ENCODE data around the gene CNR1. TPM values are rescaled to one million over a fixed set of nuclear protein-coding genes. Genes with fewer than 3 reads are reported as not detected.

The CNR1 gene
- total RNA-seq, 1 donor from 2014 or later, result 0.26 TPM

DNA sequence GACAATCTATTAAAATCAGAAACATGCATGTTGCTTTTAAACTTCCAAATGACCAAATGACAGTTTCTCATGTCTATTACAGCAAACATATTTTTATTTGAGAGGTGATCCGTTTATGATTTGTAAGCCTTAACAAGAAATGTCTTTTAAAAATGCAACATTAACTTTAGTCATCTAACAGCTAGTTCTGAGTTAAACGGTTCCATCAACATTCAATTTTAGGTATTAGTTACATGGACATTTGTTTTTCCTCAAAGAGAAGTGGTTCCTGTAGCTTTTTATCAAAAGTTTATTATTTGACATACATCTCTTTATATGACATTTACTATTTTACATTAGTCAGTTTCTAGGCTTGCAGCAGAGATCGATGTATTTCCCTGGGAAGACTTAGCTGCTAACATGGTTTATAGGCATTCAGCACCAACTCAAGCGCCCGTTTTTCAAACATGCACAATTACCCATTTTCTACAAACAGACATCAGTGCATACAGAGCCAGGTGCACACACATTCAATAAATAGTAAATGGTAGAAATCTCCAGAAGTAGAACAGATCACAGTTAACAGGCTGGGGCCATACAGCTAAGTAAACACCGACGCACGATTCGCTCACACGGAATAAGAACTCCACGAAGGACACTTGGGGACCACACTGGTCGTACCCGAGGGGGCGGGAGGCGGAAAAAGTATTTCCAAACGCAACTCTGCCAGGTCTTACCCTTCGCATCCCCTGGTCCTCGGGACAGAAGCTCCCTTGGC lies 882 bp downstream of the CNR1 start:
- Mint-ChIP-seq H3K27ac (no peak overlapping the region), H3K4me3 (peak overlapping the region; percentile 87), H3K4me1 (peaks cover 15% of the 10 kb centered on the region), H3K9me3 (no peaks in the 10 kb centered on the region), H3K27me3 (ENCODE audit: insufficient read depth, low read depth) (peaks cover 30% of the 10 kb centered on the region), H3K36me3 (no peaks in the 10 kb centered on the region)
- Histone ChIP-seq H3K9me3 (ENCODE audit: low read depth) (no peaks in the 10 kb centered on the region), H4K20me1 (ENCODE audit: low read depth) (peaks cover 10% of the 10 kb centered on the region), H3F3A (ENCODE audit: low read depth) (peaks cover 9% of the 10 kb centered on the region), H3K27ac (no peak overlapping the region), H3K4me2 (peak overlapping the region; percentile 90), H3K4me1 (no peaks in the 10 kb centered on the region), H3K36me3 (no peaks in the 10 kb centered on the region), H3K79me2 (ENCODE audit: low read depth) (no peaks in the 10 kb centered on the region), H3K4me3 (peak overlapping the region; percentile 63), H3K9ac (no peak overlapping the region), H3K27me3 (peaks cover 72% of the 10 kb centered on the region), H2AFZ (replicated peaks) (peak overlapping the region; percentile 100)
- no peak for DNase-seq (ENCODE audit: low spot score)
- TF ChIP-seq, protein P1, sequence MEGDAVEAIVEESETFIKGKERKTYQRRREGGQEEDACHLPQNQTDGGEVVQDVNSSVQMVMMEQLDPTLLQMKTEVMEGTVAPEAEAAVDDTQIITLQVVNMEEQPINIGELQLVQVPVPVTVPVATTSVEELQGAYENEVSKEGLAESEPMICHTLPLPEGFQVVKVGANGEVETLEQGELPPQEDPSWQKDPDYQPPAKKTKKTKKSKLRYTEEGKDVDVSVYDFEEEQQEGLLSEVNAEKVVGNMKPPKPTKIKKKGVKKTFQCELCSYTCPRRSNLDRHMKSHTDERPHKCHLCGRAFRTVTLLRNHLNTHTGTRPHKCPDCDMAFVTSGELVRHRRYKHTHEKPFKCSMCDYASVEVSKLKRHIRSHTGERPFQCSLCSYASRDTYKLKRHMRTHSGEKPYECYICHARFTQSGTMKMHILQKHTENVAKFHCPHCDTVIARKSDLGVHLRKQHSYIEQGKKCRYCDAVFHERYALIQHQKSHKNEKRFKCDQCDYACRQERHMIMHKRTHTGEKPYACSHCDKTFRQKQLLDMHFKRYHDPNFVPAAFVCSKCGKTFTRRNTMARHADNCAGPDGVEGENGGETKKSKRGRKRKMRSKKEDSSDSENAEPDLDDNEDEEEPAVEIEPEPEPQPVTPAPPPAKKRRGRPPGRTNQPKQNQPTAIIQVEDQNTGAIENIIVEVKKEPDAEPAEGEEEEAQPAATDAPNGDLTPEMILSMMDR (IDR thresholded peaks at IDR 0.05), result no peak
- TF ChIP-seq EZH2phosphoT487 (IDR thresholded peaks at IDR 0.05) (no peak), EZH2 (IDR thresholded peaks at IDR 0.05) (no peak)

DNA sequence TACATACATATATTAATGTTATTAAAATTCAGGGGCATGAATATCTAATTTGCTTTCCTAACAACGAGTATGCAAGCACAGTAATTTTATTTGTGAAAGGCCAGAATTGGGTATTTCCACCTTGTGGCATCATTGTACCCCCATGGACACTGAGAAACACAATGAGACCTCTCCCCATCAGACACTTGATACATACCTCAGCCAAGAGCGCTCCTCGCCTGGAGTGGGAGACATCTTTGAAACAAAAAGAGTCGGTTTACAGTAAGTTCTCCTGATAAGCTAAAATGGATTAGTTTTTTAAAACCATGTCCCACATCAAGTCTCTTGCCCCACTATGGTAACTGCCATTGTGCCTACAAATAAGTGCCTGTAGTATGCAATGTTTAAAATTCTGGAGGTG lies 2.1 kb downstream of the CNR1 start:
- DNase-seq (ENCODE audit: low spot score), result no peak
- Histone ChIP-seq H3K36me3 (no peaks in the 10 kb centered on the region), H2AFZ (replicated peaks) (no peak overlapping the region), H3K9ac (no peak overlapping the region), H3K9me3 (ENCODE audit: low read depth) (no peaks in the 10 kb centered on the region), H3K4me2 (no peak overlapping the region), H4K20me1 (ENCODE audit: low read depth) (peaks cover 10% of the 10 kb centered on the region), H3F3A (ENCODE audit: low read depth) (peaks cover 9% of the 10 kb centered on the region), H3K4me3 (no peak overlapping the region), H3K4me1 (no peaks in the 10 kb centered on the region), H3K79me2 (ENCODE audit: low read depth) (no peaks in the 10 kb centered on the region), H3K27me3 (peaks cover 60% of the 10 kb centered on the region), H3K27ac (no peak overlapping the region)
- H3K27ac Mint-ChIP-seq, result no peak overlapping the region
- H3K27me3 Mint-ChIP-seq (ENCODE audit: insufficient read depth, low read depth), result peaks cover 22% of the 10 kb centered on the region
- no peaks in the 10 kb centered on the region for H3K9me3 Mint-ChIP-seq
- TF ChIP-seq, protein P1 (IDR thresholded peaks at IDR 0.05), result no peak
- TF ChIP-seq EZH2phosphoT487 (IDR thresholded peaks at IDR 0.05), result no peak
- no peak for TF ChIP-seq EZH2 (IDR thresholded peaks at IDR 0.05)
- peak overlapping the region; percentile 67 for H3K4me3 Mint-ChIP-seq
- H3K4me1 Mint-ChIP-seq, result peaks cover 15% of the 10 kb centered on the region
- no peaks in the 10 kb centered on the region for H3K36me3 Mint-ChIP-seq

DNA sequence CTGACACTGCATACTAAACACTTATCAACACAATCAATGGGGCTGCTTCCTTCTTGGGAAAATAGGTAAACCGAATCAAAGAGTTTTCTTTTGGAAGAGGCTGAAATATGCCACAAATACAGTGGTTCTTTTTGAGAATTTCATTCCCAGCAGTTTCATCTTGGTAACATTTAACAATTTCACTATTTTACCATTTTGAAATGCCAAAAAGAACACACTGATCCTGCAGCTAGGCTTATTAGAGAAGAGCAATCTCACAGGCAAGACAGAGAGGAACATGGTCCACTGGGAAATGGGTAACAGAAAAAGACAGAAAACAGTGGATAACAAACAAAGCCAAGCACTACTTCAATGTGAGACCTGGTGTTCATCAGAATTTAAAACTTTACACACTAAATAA lies 2.5 kb downstream of the CNR1 start:
- H3K36me3 ChIP-seq, result no peaks in the 10 kb centered on the region
- no peaks in the 10 kb centered on the region for H3K4me1 ChIP-seq
- H3K27me3 Mint-ChIP-seq (ENCODE audit: insufficient read depth, low read depth), result peaks cover 18% of the 10 kb centered on the region
- no peak for DNase-seq (ENCODE audit: low spot score)
- H3F3A ChIP-seq (ENCODE audit: low read depth), result peaks cover 9% of the 10 kb centered on the region
- H3K27ac ChIP-seq, result no peak overlapping the region
- no peak overlapping the region for H3K27ac Mint-ChIP-seq
- TF ChIP-seq, protein P1 (IDR thresholded peaks at IDR 0.05), result no peak
- TF ChIP-seq EZH2 (IDR thresholded peaks at IDR 0.05), result no peak
- TF ChIP-seq EZH2phosphoT487 (IDR thresholded peaks at IDR 0.05), result no peak
- H3K4me1 Mint-ChIP-seq, result peaks cover 15% of the 10 kb centered on the region
- peaks cover 56% of the 10 kb centered on the region for H3K27me3 ChIP-seq
- H2AFZ ChIP-seq (replicated peaks), result no peak overlapping the region
- H3K4me3 ChIP-seq, result no peak overlapping the region
- no peaks in the 10 kb centered on the region for H3K9me3 Mint-ChIP-seq
- H3K79me2 ChIP-seq (ENCODE audit: low read depth), result no peaks in the 10 kb centered on the region
- H3K9me3 ChIP-seq (ENCODE audit: low read depth), result no peaks in the 10 kb centered on the region
- no peaks in the 10 kb centered on the region for H3K36me3 Mint-ChIP-seq
- H3K4me3 Mint-ChIP-seq, result no peak overlapping the region
- no peak overlapping the region for H3K4me2 ChIP-seq
- H3K9ac ChIP-seq, result no peak overlapping the region
- peaks cover 10% of the 10 kb centered on the region for H4K20me1 ChIP-seq (ENCODE audit: low read depth)
